ENCODE measurements around the gene YRDC. TPM values are rescaled to one million over a fixed set of nuclear protein-coding genes. Genes with fewer than 3 reads are reported as not detected.

The YRDC gene
- total and polyA plus RNA-seq, 9 of the 15 experiments (the other 6 are each of a cell fraction or from before 2014, with no cell fraction given), result 11.1 to 58.5 (median 49.8) TPM

DNA sequence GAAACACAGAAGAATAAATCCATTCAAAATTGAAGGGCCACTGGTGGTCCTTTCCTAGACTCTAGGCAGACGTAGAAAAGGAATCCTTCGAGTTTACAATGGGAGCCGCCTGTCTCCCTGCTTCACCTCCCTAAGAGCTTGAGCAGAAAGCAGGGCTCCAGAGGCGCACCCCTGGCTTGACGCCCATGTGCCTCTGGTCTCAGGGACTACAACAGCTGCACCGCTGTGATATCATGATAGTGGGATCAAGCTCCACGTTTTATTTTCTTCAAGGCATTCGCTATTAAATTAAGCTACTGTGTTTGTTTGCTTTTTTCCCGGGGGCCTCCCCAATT, 821 bp downstream of the YRDC start:
- peaks cover 18 to 25% of the 10 kb centered on the region in 2 experiments; a peak in 4 of 5 replicates for H3K4me1 ChIP-seq (replicated peaks in 1 of 2; ENCODE audit: control insufficient read depth in 2 of 2, insufficient read depth in 2 of 2, low read length in 2 of 2)
- in situ Hi-C loops (cut with MboI), result no loop called here
- H3K79me2 ChIP-seq (ENCODE audit: control insufficient read depth, insufficient read depth, low read length), result peaks cover 52% of the 10 kb centered on the region
- H3K9me1 ChIP-seq (ENCODE audit: control insufficient read depth, insufficient read depth, low read length), result peaks cover 3% of the 10 kb centered on the region
- BruUV-seq (replicated peaks), result no TSS peak
- peaks cover 73% of the 10 kb centered on the region for H3K36me3 ChIP-seq (ENCODE audit: control insufficient read depth, insufficient read depth, low read length)
- peak overlapping the region; percentile 78 for H3K27ac ChIP-seq (ENCODE audit: extremely low read depth, low read depth, low read length)
- peak overlapping the region; percentile 93 for H3K4me3 ChIP-seq
- H4K20me1 ChIP-seq (replicated peaks; ENCODE audit: control insufficient read depth, insufficient read depth, low read length), result peaks cover 13% of the 10 kb centered on the region
- WGBS (ENCODE audit: insufficient coverage, low coverage, missing lambda C conversion rate), result under 1% methylated on average over 9 of the region's 9 CpGs
- ATAC-seq (no peak), FAIRE-seq (no peak), DNase-seq (ENCODE audit: extremely low read depth in 1 of 4, low spot score in 3 of 4) (peak; percentile 56 to 63 (median 57))
- intact Hi-C loops (cut with micrococcal nuclease), result no loop called here
- peak overlapping the region; percentile 87 to 98 for H3K9ac ChIP-seq (ENCODE audit: insufficient read depth in 1 of 2, low read depth in 2 of 2, low read length in 2 of 2)
- ChIA-PET POLR2A (interaction anchor here (0.5 to 2.3 kb wide), 7 partner anchors 9 to 133 kb away, joined by 3 to 18 read pairs (median 4); partner anchors contain the start of gene MTF1), CTCF (ENCODE audit: low intra/inter-chr PET ratio) (no interaction called here)
- H3K9me3 ChIP-seq (replicated peaks; ENCODE audit: control insufficient read depth, insufficient read depth, low read depth, low read length), result no peaks in the 10 kb centered on the region
- H2AFZ ChIP-seq (ENCODE audit: low read depth, low read length), result peak overlapping the region; percentile 55
- H3K27me3 ChIP-seq (ENCODE audit: control insufficient read depth in 2 of 2, insufficient read depth in 2 of 2, low read length in 2 of 2), result no peaks in the 10 kb centered on the region
- peak overlapping the region; percentile 90 for H3K4me2 ChIP-seq (ENCODE audit: insufficient read depth, low read length)
- TF ChIP-seq FOXA1 (IDR thresholded peaks at IDR 0.05; ENCODE audit: borderline replicate concordance) (no peak), TFAP4 (CRISPR knock-in tag; IDR thresholded peaks at IDR 0.05; ENCODE audit: borderline replicate concordance) (peak; percentile 66; the same call in 1 of the 2 replicates), PTRF (tag; IDR thresholded peaks at IDR 0.05) (no peak), KDM1A (IDR thresholded peaks at IDR 0.05) (no peak), SAFB (IDR thresholded peaks at IDR 0.05; ENCODE audit: borderline replicate concordance, low read depth, low read length) (no peak), FOSL1 (tag; conservative IDR thresholded peaks at IDR 0.05) (no peak), GATA2 (CRISPR knock-in tag; IDR thresholded peaks at IDR 0.05) (peak; percentile 34; the same call in 1 of the 2 replicates), ETV5 (CRISPR knock-in tag; IDR thresholded peaks at IDR 0.05; ENCODE audit: low read depth) (0 out of 2 replicates have a peak, but pooled peaks have one; percentile 24), POLR2A (conservative IDR thresholded peaks at IDR 0.05) (no peak; the same call in none of the 2 replicates), ZSCAN29 (IDR thresholded peaks at IDR 0.05) (no peak), ARID1B (IDR thresholded peaks at IDR 0.05) (peak; percentile 24; the same call in 1 of the 2 replicates), FOXK1 (CRISPR knock-in tag; IDR thresholded peaks at IDR 0.05; ENCODE audit: borderline replicate concordance) (0 out of 2 replicates have a peak, but pooled peaks have one; percentile 29), SIN3A (IDR thresholded peaks at IDR 0.05; ENCODE audit: borderline replicate concordance in 2 of 2, control insufficient read depth in 1 of 2, low read depth in 2 of 2, low read length in 2 of 2) (peak in 1 of 2 experiments; percentile 67; a peak in 2 of 4 replicates), ZZZ3 (IDR thresholded peaks at IDR 0.05) (no peak), CAMTA2 (CRISPR knock-in tag; conservative IDR thresholded peaks at IDR 0.05) (no peak), SREBF2 (CRISPR knock-in tag; IDR thresholded peaks at IDR 0.05) (0 out of 2 replicates have a peak, but pooled peaks have one; percentile 54), SUPT5H (IDR thresholded peaks at IDR 0.05) (peak; percentile 14; the same call in 1 of the 2 replicates), MXI1 (IDR thresholded peaks at IDR 0.05; ENCODE audit: low read depth, low read length) (0 out of 2 replicates have a peak, but pooled peaks have one; percentile 9)
- TF ChIP-seq, protein P1, sequence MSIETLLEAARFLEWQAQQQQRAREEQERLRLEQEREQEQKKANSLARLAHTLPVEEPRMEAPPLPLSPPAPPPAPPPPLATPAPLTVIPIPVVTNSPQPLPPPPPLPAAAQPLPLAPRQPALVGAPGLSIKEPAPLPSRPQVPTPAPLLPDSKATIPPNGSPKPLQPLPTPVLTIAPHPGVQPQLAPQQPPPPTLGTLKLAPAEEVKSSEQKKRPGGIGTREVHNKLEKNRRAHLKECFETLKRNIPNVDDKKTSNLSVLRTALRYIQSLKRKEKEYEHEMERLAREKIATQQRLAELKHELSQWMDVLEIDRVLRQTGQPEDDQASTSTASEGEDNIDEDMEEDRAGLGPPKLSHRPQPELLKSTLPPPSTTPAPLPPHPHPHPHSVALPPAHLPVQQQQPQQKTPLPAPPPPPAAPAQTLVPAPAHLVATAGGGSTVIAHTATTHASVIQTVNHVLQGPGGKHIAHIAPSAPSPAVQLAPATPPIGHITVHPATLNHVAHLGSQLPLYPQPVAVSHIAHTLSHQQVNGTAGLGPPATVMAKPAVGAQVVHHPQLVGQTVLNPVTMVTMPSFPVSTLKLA (conservative IDR thresholded peaks at IDR 0.05), result peak; percentile 50 to 66; a peak in 3 of 4 replicates
